ENCODE results near the gene GNPTAB.
"Not testable (repeated sequence)": the region's sequence is repeated elsewhere in the genome, so short reads cannot be mapped to it uniquely, and the experiment has no call there.

The GNPTAB gene

GRCh38 chr12:101854747-101855146 lies 24.0 kb upstream of the GNPTAB start:
- in situ Hi-C loops (cut with HindIII; ENCODE audit: low sequenced_read_pairs): no loop called here

- in situ Hi-C loops (cut with HindIII; ENCODE audit: low sequenced_read_pairs): no loop called here
Observed at GRCh38 chr12:101852998-101853397, 22.2 kb upstream of the GNPTAB start.

GRCh38 chr12:101850199-101850598 lies 19.4 kb upstream of the GNPTAB start:
- in situ Hi-C loops (cut with HindIII; ENCODE audit: low sequenced_read_pairs): no loop called here

- in situ Hi-C loops (cut with HindIII; ENCODE audit: low sequenced_read_pairs): no loop called here
Observed at GRCh38 chr12:101847325-101847724, 16.6 kb upstream of the GNPTAB start.

GRCh38 chr12:101845137-101845711 lies 14.5 kb upstream of the GNPTAB start:
- in situ Hi-C loops (cut with HindIII; ENCODE audit: low sequenced_read_pairs): no loop called here

GRCh38 chr12:101841069-101841468 lies 10.3 kb upstream of the GNPTAB start:
- in situ Hi-C loops (cut with HindIII; ENCODE audit: low sequenced_read_pairs): no loop called here

- in situ Hi-C loops (cut with HindIII; ENCODE audit: low sequenced_read_pairs): no loop called here
Observed at GRCh38 chr12:101839324-101840283, 8.8 kb upstream of the GNPTAB start.

- in situ Hi-C loops (cut with HindIII; ENCODE audit: low sequenced_read_pairs): no loop called here
Observed at GRCh38 chr12:101838628-101839323, 8.0 kb upstream of the GNPTAB start.

GRCh38 chr12:101832030-101832429 lies 1.3 kb upstream of the GNPTAB start:
- in situ Hi-C loops (cut with HindIII; ENCODE audit: low sequenced_read_pairs): no loop called here

- in situ Hi-C loops (cut with HindIII; ENCODE audit: low sequenced_read_pairs): no loop called here
Observed at GRCh38 chr12:101829639-101830366, 956 bp downstream of the GNPTAB start.

- in situ Hi-C loops (cut with HindIII; ENCODE audit: low sequenced_read_pairs): no loop called here
Observed at GRCh38 chr12:101828463-101829196, 2.1 kb downstream of the GNPTAB start.

- in situ Hi-C loops (cut with HindIII; ENCODE audit: low sequenced_read_pairs): no loop called here
Observed at GRCh38 chr12:101826766-101827368, 3.9 kb downstream of the GNPTAB start.

- in situ Hi-C loops (cut with HindIII; ENCODE audit: low sequenced_read_pairs): no loop called here
Observed at GRCh38 chr12:101824831-101825230, 5.9 kb downstream of the GNPTAB start.

- in situ Hi-C loops (cut with HindIII; ENCODE audit: low sequenced_read_pairs): no loop called here
Observed at GRCh38 chr12:101823891-101824290, 6.9 kb downstream of the GNPTAB start.

- in situ Hi-C loops (cut with HindIII; ENCODE audit: low sequenced_read_pairs): no loop called here
Observed at GRCh38 chr12:101823039-101823438, 7.7 kb downstream of the GNPTAB start.

GRCh38 chr12:101819467-101819866 lies 11.3 kb downstream of the GNPTAB start:
- in situ Hi-C loops (cut with HindIII; ENCODE audit: low sequenced_read_pairs): no loop called here

GRCh38 chr12:101818689-101819088 lies 12.1 kb downstream of the GNPTAB start:
- in situ Hi-C loops (cut with HindIII; ENCODE audit: low sequenced_read_pairs): not testable (repeated sequence)

- in situ Hi-C loops (cut with HindIII; ENCODE audit: low sequenced_read_pairs): no loop called here
Observed at GRCh38 chr12:101813117-101813516, 17.6 kb downstream of the GNPTAB start.

- in situ Hi-C loops (cut with HindIII; ENCODE audit: low sequenced_read_pairs): not testable (repeated sequence)
Observed at GRCh38 chr12:101812716-101813115, 18.0 kb downstream of the GNPTAB start.

- in situ Hi-C loops (cut with HindIII; ENCODE audit: low sequenced_read_pairs): not testable (repeated sequence)
Observed at GRCh38 chr12:101811342-101811741, 19.4 kb downstream of the GNPTAB start.
